ENCODE data around the gene ARF6. TPM values are rescaled to one million over a fixed set of nuclear protein-coding genes. Genes with fewer than 3 reads are reported as not detected.
A peak's percentile ranks its signal among the peaks of the same experiment; 100 is the strongest.

Gene ARF6
- polyA plus RNA-seq, 2 of the 4 experiments (the other 2 are of a cell fraction): 33.3 to 54.8 TPM

GRCh38 chr14:49868720-49869114, 24.2 kb upstream of the ARF6 start:
- ATAC-seq (no peak), DNase-seq (ENCODE audit: low read depth in 1 of 2, low spot score in 1 of 2) (no peak), FAIRE-seq (no peak)
- ChIA-PET CTCF (interaction anchor here (1.2 to 12.6 kb wide), 6 partner anchors 11 to 233 kb away, joined by 3 to 259 read pairs (median 18); partner anchors contain the start of gene NEMF), POLR2A (interaction anchor here (0.6 to 1.7 kb wide), 11 partner anchors 8 to 444 kb away, joined by 3 to 15 read pairs (median 3); partner anchors contain the start of genes ARF6, NEMF and VCPKMT)
- 36% methylated on average over 5 of the region's 5 CpGs for whole genome bisulfite sequencing (ENCODE audit: missing lambda C conversion rate)
- Histone ChIP-seq H3K9me3 (no peaks in the 10 kb centered on the region), H3K4me1 (peaks cover 29% of the 10 kb centered on the region), H3K4me2 (peak overlapping the region; percentile 94), H3K27ac (peak overlapping the region; percentile 81 to 82), H3K4me3 (peak overlapping the region; percentile 52)
- TF ChIP-seq RFX5 (IDR thresholded peaks at IDR 0.05): no peak
- no peak for TF ChIP-seq GATA3 (IDR thresholded peaks at IDR 0.05; ENCODE audit: borderline replicate concordance)
- no peak for TF ChIP-seq CHD4 (IDR thresholded peaks at IDR 0.05; ENCODE audit: borderline replicate concordance)
- no peak for TF ChIP-seq NR3C1 (IDR thresholded peaks at IDR 0.05)
- TF ChIP-seq FOSB (CRISPR knock-in tag; IDR thresholded peaks at IDR 0.05): no peak
- TF ChIP-seq HOXB5 (CRISPR knock-in tag; IDR thresholded peaks at IDR 0.05): no peak
- no peak for TF ChIP-seq HMGXB4 (CRISPR knock-in tag; IDR thresholded peaks at IDR 0.05; ENCODE audit: borderline replicate concordance)
- TF ChIP-seq HDAC2 (IDR thresholded peaks at IDR 0.05): no peak
- no peak for TF ChIP-seq RAD21 (conservative IDR thresholded peaks at IDR 0.05 in 1 of 2, IDR thresholded peaks at IDR 0.05 in 1 of 2)
- no peak for TF ChIP-seq HOXA7 (CRISPR knock-in tag; IDR thresholded peaks at IDR 0.05)
- TF ChIP-seq ZNF302 (CRISPR knock-in tag; IDR thresholded peaks at IDR 0.05): no peak
- TF ChIP-seq RNF2 (IDR thresholded peaks at IDR 0.05; ENCODE audit: borderline replicate concordance, low read depth): no peak
- TF ChIP-seq NPAS2 (CRISPR knock-in tag; IDR thresholded peaks at IDR 0.05; ENCODE audit: borderline replicate concordance): no peak
- TF ChIP-seq MAX (IDR thresholded peaks at IDR 0.05): no peak
- TF ChIP-seq ZC3H11A (IDR thresholded peaks at IDR 0.05): no peak
- TF ChIP-seq RARB (CRISPR knock-in tag; IDR thresholded peaks at IDR 0.05): no peak
- no peak for TF ChIP-seq EHF (CRISPR knock-in tag; IDR thresholded peaks at IDR 0.05)

GRCh38 chr14:49870908-49871307, 22.0 kb upstream of the ARF6 start:
- H3K4me3 ChIP-seq: no peak overlapping the region
- peaks cover 23% of the 10 kb centered on the region for H3K4me1 ChIP-seq
- ATAC-seq: no peak
- POLR2A ChIA-PET: interaction anchor here (0.5 kb wide), 1 partner anchor 442 kb away, joined by 3 read pairs; no protein-coding TSS in a partner anchor
- CTCF ChIA-PET: interaction anchor here (1.8 to 12.6 kb wide), 3 partner anchors 11 to 231 kb away, joined by 4 to 259 read pairs (median 140); partner anchors contain the start of gene NEMF
- no peak for DNase-seq (ENCODE audit: low read depth in 1 of 2, low spot score in 1 of 2)
- no peaks in the 10 kb centered on the region for H3K9me3 ChIP-seq
- no peak for TF ChIP-seq HMGXB4 (CRISPR knock-in tag; IDR thresholded peaks at IDR 0.05; ENCODE audit: borderline replicate concordance)
- TF ChIP-seq USF2 (IDR thresholded peaks at IDR 0.05): no peak
- TF ChIP-seq MAFK (IDR thresholded peaks at IDR 0.05; ENCODE audit: partially characterized antibody): no peak
- no peak for TF ChIP-seq HDAC2 (IDR thresholded peaks at IDR 0.05)
- no peak for TF ChIP-seq BCL3 (IDR thresholded peaks at IDR 0.05)
- no peak for TF ChIP-seq SREBF2 (IDR thresholded peaks at IDR 0.05)
- TF ChIP-seq EHMT2 (IDR thresholded peaks at IDR 0.05; ENCODE audit: low read depth): no peak
- TF ChIP-seq CHD4 (IDR thresholded peaks at IDR 0.05; ENCODE audit: borderline replicate concordance): no peak
- no peak for TF ChIP-seq RARB (CRISPR knock-in tag; IDR thresholded peaks at IDR 0.05)
- TF ChIP-seq CBX2 (IDR thresholded peaks at IDR 0.05; ENCODE audit: borderline replicate concordance, low read depth): no peak
- no peak for TF ChIP-seq EHF (CRISPR knock-in tag; IDR thresholded peaks at IDR 0.05)
- TF ChIP-seq SMC3 (IDR thresholded peaks at IDR 0.05): no peak
- TF ChIP-seq TP53 (CRISPR knock-in tag; IDR thresholded peaks at IDR 0.05): no peak
- TF ChIP-seq ZC3H11A (IDR thresholded peaks at IDR 0.05): no peak
- TF ChIP-seq ZFP36 (IDR thresholded peaks at IDR 0.05; ENCODE audit: borderline replicate concordance, partially characterized antibody): no peak
- FAIRE-seq: no peak
- 74% methylated on average over 6 of the region's 6 CpGs for WGBS (ENCODE audit: missing lambda C conversion rate)
- no peak overlapping the region for H3K27ac ChIP-seq
- no peak overlapping the region for H3K4me2 ChIP-seq

All from A549 (cell line).